ENCODE measurements around the gene DOCK3.

GRCh38 chr3:51110586-51110985, 435.9 kb downstream of the DOCK3 start:
- TF ChIP-seq POLR2A (IDR thresholded peaks at IDR 0.05) = no peak
- TF ChIP-seq CTCF (IDR thresholded peaks at IDR 0.05) = no peak
